ENCODE measurements around the gene ASB13.

Gene ASB13

GRCh38 chr10:5662708-5663579, 3.5 kb downstream of the ASB13 start:
- DNase-seq (ENCODE audit: insufficient read length, low spot score) (no peak), FAIRE-seq (no peak)
- TF ChIP-seq SPI1 (IDR thresholded peaks at IDR 0.05; ENCODE audit: low read depth, low read length) (no peak), POU2F2 (IDR thresholded peaks at IDR 0.05; ENCODE audit: low read depth, low read length) (no peak), PAX5 (IDR thresholded peaks at IDR 0.05; ENCODE audit: insufficient read depth, low read length, severe bottlenecking) (no peak), TAF1 (IDR thresholded peaks at IDR 0.05; ENCODE audit: low read depth, low read length) (no peak), POLR2AphosphoS5 (IDR thresholded peaks at IDR 0.05; ENCODE audit: low read depth, low read length) (no peak), POLR2A (IDR thresholded peaks at IDR 0.05; ENCODE audit: low read depth, low read length) (no peak)

GRCh38 chr10:5661043-5661442, 5.4 kb downstream of the ASB13 start:
- TF ChIP-seq POLR2AphosphoS5 (IDR thresholded peaks at IDR 0.05; ENCODE audit: low read depth, low read length) (no peak), TAF1 (IDR thresholded peaks at IDR 0.05; ENCODE audit: low read depth, low read length) (no peak), POLR2A (IDR thresholded peaks at IDR 0.05; ENCODE audit: low read depth, low read length) (no peak), PAX5 (IDR thresholded peaks at IDR 0.05; ENCODE audit: insufficient read depth, low read length, severe bottlenecking) (no peak), POU2F2 (IDR thresholded peaks at IDR 0.05; ENCODE audit: low read depth, low read length) (no peak), SPI1 (IDR thresholded peaks at IDR 0.05; ENCODE audit: low read depth, low read length) (no peak)
- no peak for FAIRE-seq
- DNase-seq (ENCODE audit: insufficient read length, low spot score): no peak

DNA sequence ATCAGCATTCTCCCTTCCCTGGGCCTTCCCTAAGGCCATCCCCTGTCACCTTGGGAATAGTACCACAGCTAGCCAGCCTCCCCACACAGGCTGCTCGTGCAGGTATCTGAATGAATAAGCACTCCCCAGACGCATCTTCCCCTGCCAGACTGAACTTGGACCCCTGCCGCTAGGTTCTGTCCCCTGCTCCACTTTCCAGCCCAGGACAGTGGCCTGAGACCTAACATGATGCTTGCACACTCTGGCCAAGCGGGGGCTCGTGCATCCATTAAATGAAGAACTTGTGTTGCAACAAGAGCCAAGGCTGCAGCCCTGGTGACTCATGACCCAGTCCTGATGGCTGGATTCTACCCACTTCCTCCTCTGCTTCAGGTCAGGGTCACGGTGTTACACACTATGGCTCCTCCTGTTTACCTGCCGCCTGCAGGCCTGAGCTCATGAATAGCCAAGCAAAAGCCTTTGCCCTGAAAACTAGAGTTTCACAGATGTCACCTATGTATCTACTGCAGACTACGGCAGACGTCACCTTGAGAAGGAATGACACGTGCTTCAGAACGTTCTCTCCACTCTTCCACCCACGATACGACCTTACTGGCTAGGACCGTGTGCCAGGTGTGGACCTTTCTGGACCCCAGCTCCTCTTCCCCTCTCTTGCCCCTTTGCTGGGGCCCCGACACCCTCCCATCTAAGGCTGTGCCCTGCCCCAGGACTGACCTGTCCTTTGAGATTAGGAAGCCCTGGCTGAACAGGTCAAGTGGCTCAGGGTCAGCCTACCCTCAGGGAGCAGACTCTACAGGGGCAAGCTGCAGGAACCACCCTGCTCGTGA, 6.5 kb downstream of the ASB13 start:
- TF ChIP-seq SPI1 (IDR thresholded peaks at IDR 0.05; ENCODE audit: low read depth, low read length) (peak; percentile 84), POLR2AphosphoS5 (IDR thresholded peaks at IDR 0.05; ENCODE audit: low read depth, low read length) (no peak)
- FAIRE-seq: peak; percentile 82
- DNase-seq (ENCODE audit: insufficient read length, low spot score): no peak

DNA sequence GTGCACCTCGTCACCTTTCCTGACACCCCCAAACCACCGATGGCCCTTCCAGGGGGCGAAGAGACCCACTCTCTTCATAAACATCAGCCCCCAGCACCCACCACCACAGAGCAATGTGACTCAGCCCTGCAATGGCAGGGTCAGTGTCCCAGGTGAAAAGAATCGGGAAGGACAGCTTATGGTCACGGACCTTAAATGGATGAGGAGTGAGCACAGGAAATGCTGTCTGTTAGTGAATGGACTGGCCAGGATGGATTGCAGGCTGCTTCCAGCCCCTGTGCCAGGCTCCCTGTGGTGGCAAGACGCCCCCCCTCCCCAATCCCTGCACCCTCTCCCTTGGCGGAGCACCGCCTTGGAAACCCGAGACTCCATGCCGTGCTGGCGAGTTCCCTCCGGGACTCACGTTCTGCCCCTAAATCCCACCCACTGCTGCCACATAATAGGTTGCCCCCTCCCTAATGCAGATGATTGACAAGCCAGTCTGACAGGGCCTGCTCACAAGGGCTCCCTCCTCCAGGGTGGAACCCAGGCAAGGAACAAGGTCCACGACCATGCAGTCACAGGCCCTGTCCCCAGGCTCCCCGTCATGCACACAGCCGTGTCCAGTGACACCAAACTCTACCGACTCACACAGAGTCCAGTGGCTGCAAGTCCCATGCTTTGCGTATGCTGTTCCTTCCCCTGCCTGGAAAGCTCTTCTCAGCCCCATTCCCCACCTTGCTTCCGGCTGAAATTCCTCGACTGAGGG, 7.3 kb downstream of the ASB13 start:
- no peak for TF ChIP-seq POU2F2 (IDR thresholded peaks at IDR 0.05; ENCODE audit: low read depth, low read length)
- no peak for TF ChIP-seq TAF1 (IDR thresholded peaks at IDR 0.05; ENCODE audit: low read depth, low read length)
- TF ChIP-seq PAX5 (IDR thresholded peaks at IDR 0.05; ENCODE audit: insufficient read depth, low read length, severe bottlenecking): no peak
- FAIRE-seq (peak; percentile 76), DNase-seq (ENCODE audit: insufficient read length, low spot score) (no peak)

GRCh38 chr10:5656737-5657579, 9.4 kb downstream of the ASB13 start:
- FAIRE-seq: peak; percentile 64
- TF ChIP-seq PAX5 (IDR thresholded peaks at IDR 0.05; ENCODE audit: insufficient read depth, low read length, severe bottlenecking) (no peak), SPI1 (IDR thresholded peaks at IDR 0.05; ENCODE audit: low read depth, low read length) (no peak), TAF1 (IDR thresholded peaks at IDR 0.05; ENCODE audit: low read depth, low read length) (no peak), POLR2A (IDR thresholded peaks at IDR 0.05; ENCODE audit: low read depth, low read length) (no peak), POU2F2 (IDR thresholded peaks at IDR 0.05; ENCODE audit: low read depth, low read length) (no peak), POLR2AphosphoS5 (IDR thresholded peaks at IDR 0.05; ENCODE audit: low read depth, low read length) (no peak)
- no peak for DNase-seq (ENCODE audit: insufficient read length, low spot score)

GRCh38 chr10:5655121-5655520, 11.3 kb downstream of the ASB13 start:
- DNase-seq (ENCODE audit: insufficient read length, low spot score): no peak
- TF ChIP-seq POLR2A (IDR thresholded peaks at IDR 0.05; ENCODE audit: low read depth, low read length): no peak
- TF ChIP-seq POU2F2 (IDR thresholded peaks at IDR 0.05; ENCODE audit: low read depth, low read length): no peak
- no peak for TF ChIP-seq TAF1 (IDR thresholded peaks at IDR 0.05; ENCODE audit: low read depth, low read length)
- no peak for TF ChIP-seq PAX5 (IDR thresholded peaks at IDR 0.05; ENCODE audit: insufficient read depth, low read length, severe bottlenecking)
- TF ChIP-seq POLR2AphosphoS5 (IDR thresholded peaks at IDR 0.05; ENCODE audit: low read depth, low read length): no peak
- no peak for TF ChIP-seq SPI1 (IDR thresholded peaks at IDR 0.05; ENCODE audit: low read depth, low read length)
- no peak for FAIRE-seq

- TF ChIP-seq POLR2AphosphoS5 (IDR thresholded peaks at IDR 0.05; ENCODE audit: low read depth, low read length) (no peak), PAX5 (IDR thresholded peaks at IDR 0.05; ENCODE audit: insufficient read depth, low read length, severe bottlenecking) (no peak), POU2F2 (IDR thresholded peaks at IDR 0.05; ENCODE audit: low read depth, low read length) (no peak), TAF1 (IDR thresholded peaks at IDR 0.05; ENCODE audit: low read depth, low read length) (no peak), SPI1 (IDR thresholded peaks at IDR 0.05; ENCODE audit: low read depth, low read length) (no peak), POLR2A (IDR thresholded peaks at IDR 0.05; ENCODE audit: low read depth, low read length) (no peak)
- FAIRE-seq: no peak
- DNase-seq (ENCODE audit: insufficient read length, low spot score): no peak
Measured at GRCh38 chr10:5654218-5654755, 12.1 kb downstream of the ASB13 start.

- FAIRE-seq (no peak), DNase-seq (ENCODE audit: insufficient read length, low spot score) (no peak)
- TF ChIP-seq POU2F2 (IDR thresholded peaks at IDR 0.05; ENCODE audit: low read depth, low read length) (no peak), PAX5 (IDR thresholded peaks at IDR 0.05; ENCODE audit: insufficient read depth, low read length, severe bottlenecking) (no peak), TAF1 (IDR thresholded peaks at IDR 0.05; ENCODE audit: low read depth, low read length) (no peak), POLR2AphosphoS5 (IDR thresholded peaks at IDR 0.05; ENCODE audit: low read depth, low read length) (no peak)
Measured at GRCh38 chr10:5652746-5653145, 13.6 kb downstream of the ASB13 start.

Data from GM12891 (cell line).